NT2/D1 (cell line): Measurements from ENCODE around the gene PDE8A.

Experiments used
- YY1 ChIP-seq: IDR thresholded peaks from 2 replicates; pipeline ENCODE4 v1.6.1; 2011; ENCODE audit not compliant: insufficient read length, insufficient read depth
- ZNF274 ChIP-seq: IDR thresholded peaks from 2 replicates; pipeline ENCODE4 v1.6.1; 2011; ENCODE audit warnings: mild to moderate bottlenecking, low read depth, low read length

- TF ChIP-seq YY1 (no peak), ZNF274 (no peak)
Measured at GRCh38 chr15:85089929-85090597, 108.4 kb downstream of the PDE8A start.
